Measurements from ENCODE around the gene GFPT2. TPM values are rescaled to one million over a fixed set of nuclear protein-coding genes. Genes with fewer than 3 reads are reported as not detected.

Gene GFPT2
- polyA plus RNA-seq, 2 of the 4 experiments (the other 2 are of a cell fraction) = 24.4 to 38.0 TPM

GRCh38 chr5:180376511-180376910 is 23.4 kb upstream of the GFPT2 start:
- POLR2A ChIA-PET = no interaction called here
- DNase-seq (ENCODE audit: low read depth in 1 of 2, low spot score in 1 of 2) (no peak), FAIRE-seq (no peak), ATAC-seq (no peak)
- 73% methylated on average over 6 of the region's 6 CpGs for WGBS (ENCODE audit: missing lambda C conversion rate)
- Histone ChIP-seq H3K4me3 (no peak overlapping the region), H3K4me2 (no peak overlapping the region), H3K4me1 (no peaks in the 10 kb centered on the region), H3K9me3 (no peaks in the 10 kb centered on the region), H3K27ac (no peak overlapping the region)
- TF ChIP-seq NR3C1 (IDR thresholded peaks at IDR 0.05) (no peak), HES2 (IDR thresholded peaks at IDR 0.05) (no peak), KDM1A (IDR thresholded peaks at IDR 0.05; ENCODE audit: low read depth) (no peak), RFX5 (IDR thresholded peaks at IDR 0.05) (no peak), EHF (CRISPR knock-in tag; IDR thresholded peaks at IDR 0.05) (no peak)
- TF ChIP-seq, protein P1, sequence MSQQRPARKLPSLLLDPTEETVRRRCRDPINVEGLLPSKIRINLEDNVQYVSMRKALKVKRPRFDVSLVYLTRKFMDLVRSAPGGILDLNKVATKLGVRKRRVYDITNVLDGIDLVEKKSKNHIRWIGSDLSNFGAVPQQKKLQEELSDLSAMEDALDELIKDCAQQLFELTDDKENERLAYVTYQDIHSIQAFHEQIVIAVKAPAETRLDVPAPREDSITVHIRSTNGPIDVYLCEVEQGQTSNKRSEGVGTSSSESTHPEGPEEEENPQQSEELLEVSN (IDR thresholded peaks at IDR 0.05; ENCODE audit: borderline replicate concordance, low read depth) = no peak
- CTCF ChIA-PET = no interaction called here

- FAIRE-seq = no peak
- ATAC-seq = no peak
Measured at GRCh38 chr5:180375955-180376354, 22.8 kb upstream of the GFPT2 start.

GRCh38 chr5:180375291-180375690 is 22.2 kb upstream of the GFPT2 start:
- Histone ChIP-seq H3K9me3 (no peaks in the 10 kb centered on the region), H3K4me3 (no peak overlapping the region), H3K27ac (no peak overlapping the region), H3K4me1 (no peaks in the 10 kb centered on the region), H3K4me2 (no peak overlapping the region)
- no peak; a peak in 1 of 6 replicates for ATAC-seq
- DNase-seq (ENCODE audit: low read depth in 1 of 2, low spot score in 1 of 2) = no peak
- ChIA-PET POLR2A (no interaction called here), CTCF (interaction anchor here (1.0 kb wide), 1 partner anchor 23 kb away, joined by 3 read pairs; no protein-coding TSS in a partner anchor)
- 87% methylated on average over 9 of the region's 9 CpGs for WGBS (ENCODE audit: missing lambda C conversion rate)
- FAIRE-seq = no peak
- TF ChIP-seq, protein P2, sequence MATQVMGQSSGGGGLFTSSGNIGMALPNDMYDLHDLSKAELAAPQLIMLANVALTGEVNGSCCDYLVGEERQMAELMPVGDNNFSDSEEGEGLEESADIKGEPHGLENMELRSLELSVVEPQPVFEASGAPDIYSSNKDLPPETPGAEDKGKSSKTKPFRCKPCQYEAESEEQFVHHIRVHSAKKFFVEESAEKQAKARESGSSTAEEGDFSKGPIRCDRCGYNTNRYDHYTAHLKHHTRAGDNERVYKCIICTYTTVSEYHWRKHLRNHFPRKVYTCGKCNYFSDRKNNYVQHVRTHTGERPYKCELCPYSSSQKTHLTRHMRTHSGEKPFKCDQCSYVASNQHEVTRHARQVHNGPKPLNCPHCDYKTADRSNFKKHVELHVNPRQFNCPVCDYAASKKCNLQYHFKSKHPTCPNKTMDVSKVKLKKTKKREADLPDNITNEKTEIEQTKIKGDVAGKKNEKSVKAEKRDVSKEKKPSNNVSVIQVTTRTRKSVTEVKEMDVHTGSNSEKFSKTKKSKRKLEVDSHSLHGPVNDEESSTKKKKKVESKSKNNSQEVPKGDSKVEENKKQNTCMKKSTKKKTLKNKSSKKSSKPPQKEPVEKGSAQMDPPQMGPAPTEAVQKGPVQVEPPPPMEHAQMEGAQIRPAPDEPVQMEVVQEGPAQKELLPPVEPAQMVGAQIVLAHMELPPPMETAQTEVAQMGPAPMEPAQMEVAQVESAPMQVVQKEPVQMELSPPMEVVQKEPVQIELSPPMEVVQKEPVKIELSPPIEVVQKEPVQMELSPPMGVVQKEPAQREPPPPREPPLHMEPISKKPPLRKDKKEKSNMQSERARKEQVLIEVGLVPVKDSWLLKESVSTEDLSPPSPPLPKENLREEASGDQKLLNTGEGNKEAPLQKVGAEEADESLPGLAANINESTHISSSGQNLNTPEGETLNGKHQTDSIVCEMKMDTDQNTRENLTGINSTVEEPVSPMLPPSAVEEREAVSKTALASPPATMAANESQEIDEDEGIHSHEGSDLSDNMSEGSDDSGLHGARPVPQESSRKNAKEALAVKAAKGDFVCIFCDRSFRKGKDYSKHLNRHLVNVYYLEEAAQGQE (IDR thresholded peaks at IDR 0.05) = no peak
- TF ChIP-seq, protein P1 (IDR thresholded peaks at IDR 0.05; ENCODE audit: borderline replicate concordance, low read depth) = no peak
- TF ChIP-seq KDM1A (IDR thresholded peaks at IDR 0.05; ENCODE audit: low read depth) (no peak), ZSCAN20 (CRISPR knock-in tag; IDR thresholded peaks at IDR 0.05) (no peak), HOXB13 (CRISPR knock-in tag; IDR thresholded peaks at IDR 0.05; ENCODE audit: low read depth) (no peak), HDAC2 (IDR thresholded peaks at IDR 0.05) (no peak), EHF (CRISPR knock-in tag; IDR thresholded peaks at IDR 0.05) (no peak), EHMT2 (IDR thresholded peaks at IDR 0.05; ENCODE audit: low read depth) (no peak), ESRRA (IDR thresholded peaks at IDR 0.05; ENCODE audit: borderline replicate concordance, low read length) (no peak), CHD2 (IDR thresholded peaks at IDR 0.05; ENCODE audit: low read length, partially characterized antibody) (no peak), FOSB (CRISPR knock-in tag; IDR thresholded peaks at IDR 0.05) (no peak), TP53 (CRISPR knock-in tag; IDR thresholded peaks at IDR 0.05) (no peak), SMC3 (IDR thresholded peaks at IDR 0.05) (no peak)
- TF ChIP-seq, protein P3, sequence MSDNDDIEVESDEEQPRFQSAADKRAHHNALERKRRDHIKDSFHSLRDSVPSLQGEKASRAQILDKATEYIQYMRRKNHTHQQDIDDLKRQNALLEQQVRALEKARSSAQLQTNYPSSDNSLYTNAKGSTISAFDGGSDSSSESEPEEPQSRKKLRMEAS (IDR thresholded peaks at IDR 0.05) = no peak
- TF ChIP-seq, protein P4, sequence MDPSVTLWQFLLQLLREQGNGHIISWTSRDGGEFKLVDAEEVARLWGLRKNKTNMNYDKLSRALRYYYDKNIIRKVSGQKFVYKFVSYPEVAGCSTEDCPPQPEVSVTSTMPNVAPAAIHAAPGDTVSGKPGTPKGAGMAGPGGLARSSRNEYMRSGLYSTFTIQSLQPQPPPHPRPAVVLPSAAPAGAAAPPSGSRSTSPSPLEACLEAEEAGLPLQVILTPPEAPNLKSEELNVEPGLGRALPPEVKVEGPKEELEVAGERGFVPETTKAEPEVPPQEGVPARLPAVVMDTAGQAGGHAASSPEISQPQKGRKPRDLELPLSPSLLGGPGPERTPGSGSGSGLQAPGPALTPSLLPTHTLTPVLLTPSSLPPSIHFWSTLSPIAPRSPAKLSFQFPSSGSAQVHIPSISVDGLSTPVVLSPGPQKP (IDR thresholded peaks at IDR 0.05; ENCODE audit: low read depth, low read length) = no peak

More at GRCh38 chr5:180375955-180376354, 22.8 kb upstream of the GFPT2 start:
- ChIA-PET CTCF (no interaction called here), POLR2A (no interaction called here)
- H3K4me3 ChIP-seq = no peak overlapping the region
- H3K9me3 ChIP-seq = no peaks in the 10 kb centered on the region
- no peak for DNase-seq (ENCODE audit: low read depth in 1 of 2, low spot score in 1 of 2)
- H3K4me1 ChIP-seq = no peaks in the 10 kb centered on the region
- H3K27ac ChIP-seq = no peak overlapping the region
- WGBS (ENCODE audit: missing lambda C conversion rate) = 64% methylated on average over 8 of the region's 8 CpGs
- H3K4me2 ChIP-seq = no peak overlapping the region
- TF ChIP-seq, protein P4 (IDR thresholded peaks at IDR 0.05; ENCODE audit: low read depth, low read length) = no peak
- TF ChIP-seq PBX3 (IDR thresholded peaks at IDR 0.05) (no peak), NR3C1 (IDR thresholded peaks at IDR 0.05) (no peak), RNF2 (IDR thresholded peaks at IDR 0.05; ENCODE audit: borderline replicate concordance, low read depth) (no peak)
